ENCODE data around the gene MX1. TPM values are rescaled to one million over a fixed set of nuclear protein-coding genes. Genes with fewer than 3 reads are reported as not detected.
A peak's percentile ranks its signal among the peaks of the same experiment; 100 is the strongest.

The MX1 gene
- total and polyA plus RNA-seq, 4 experiments from 2014 or later, result 47.8 to 80.6 (median 74.5) TPM

DNA sequence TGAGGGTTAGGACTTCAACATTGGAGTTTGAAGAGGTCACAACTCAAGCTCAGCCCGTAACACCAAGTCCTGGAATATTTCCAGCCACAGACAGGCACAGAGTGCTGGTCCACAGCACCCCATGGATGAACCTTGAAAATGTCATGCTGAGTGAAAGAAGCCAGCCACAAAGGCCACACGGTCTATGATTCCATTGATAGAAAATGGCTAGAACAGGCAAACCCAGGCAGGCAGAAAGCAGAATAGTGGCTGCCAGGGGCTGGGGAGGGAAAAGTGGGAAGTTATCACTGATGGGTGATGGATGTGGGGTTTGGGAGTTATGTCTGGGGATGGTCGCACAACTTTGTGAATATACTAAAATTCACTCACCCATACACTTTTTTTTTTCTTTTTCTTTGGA lies 21.3 kb downstream of the MX1 start:
- POLR2A ChIA-PET (ENCODE audit: partially characterized antibody), result no interaction called here
- no peaks in the 10 kb centered on the region for H3K9me3 Mint-ChIP-seq

DNA sequence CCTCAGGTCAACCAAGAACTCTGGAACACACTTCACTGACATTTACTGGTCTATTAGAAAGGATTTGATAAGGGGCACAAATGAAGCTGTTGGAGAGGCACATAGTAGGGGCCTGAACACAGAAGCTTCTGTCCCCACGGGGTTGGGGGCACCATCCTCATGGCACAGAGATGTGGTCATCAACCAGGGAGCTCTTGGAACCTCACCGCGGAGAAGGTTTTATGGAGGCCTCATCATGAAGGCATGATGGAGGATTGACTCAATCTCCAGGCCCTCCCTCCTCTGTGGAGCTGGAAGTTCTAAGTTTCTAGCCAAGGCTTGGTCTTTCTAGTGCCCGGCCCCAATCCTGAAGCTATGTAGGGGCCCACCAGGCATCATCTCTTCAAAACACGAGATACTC lies 23.6 kb downstream of the MX1 start:
- Mint-ChIP-seq H3K4me3 (no peak overlapping the region), H3K36me3 (peaks cover 76 to 87% of the 10 kb centered on the region in 2 donors), H3K9me3 (no peaks in the 10 kb centered on the region), H3K27me3 (no peaks in the 10 kb centered on the region), H3K27ac (peak overlapping the region in 1 of 7 donors; percentile 12), H3K4me1 (peaks cover 0 to 2% (median 0%) of the 10 kb centered on the region in 4 donors)
- H3K4me1 ChIP-seq (ENCODE audit: insufficient read depth, low read length), result no peaks in the 10 kb centered on the region
- H3K9me3 ChIP-seq (ENCODE audit: control insufficient read depth in 1 of 2, low read length in 2 of 2), result no peaks in the 10 kb centered on the region
- H3K27me3 ChIP-seq (ENCODE audit: insufficient read depth, low read length), result no peaks in the 10 kb centered on the region
- no peak overlapping the region for H3K4me3 ChIP-seq (ENCODE audit: low read length in 2 of 2)
- POLR2A ChIA-PET (ENCODE audit: partially characterized antibody), result interaction anchor here (1.3 kb wide), 1 partner anchor 22 kb away, joined by 3 read pairs; no protein-coding TSS in a partner anchor
- CTCF ChIA-PET (ENCODE audit: partially characterized antibody), result interaction anchor here (1.4 to 2.1 kb wide), 2 partner anchors 163 to 166 kb away, joined by 3 to 5 read pairs; no protein-coding TSS in a partner anchor
- no peak overlapping the region for H3K27ac ChIP-seq (ENCODE audit: low read depth, low read length)
- peaks cover 59% of the 10 kb centered on the region for H3K36me3 ChIP-seq (ENCODE audit: insufficient read depth, low read length)
- DNase-seq, result no peak
- intact Hi-C loops (cut with micrococcal nuclease), result no loop called here

More for the DNA sequence above, 21.3 kb downstream of the MX1 start:
- peak overlapping the region in 2 of 7 donors; percentile 32 to 50 for H3K27ac Mint-ChIP-seq
- Histone ChIP-seq H3K36me3 (ENCODE audit: insufficient read depth, low read length) (peaks cover 58% of the 10 kb centered on the region), H3K4me3 (ENCODE audit: low read length in 2 of 2) (no peak overlapping the region), H3K27ac (ENCODE audit: low read depth, low read length) (no peak overlapping the region), H3K27me3 (ENCODE audit: insufficient read depth, low read length) (no peaks in the 10 kb centered on the region), H3K9me3 (ENCODE audit: control insufficient read depth in 1 of 2, low read length in 2 of 2) (no peaks in the 10 kb centered on the region), H3K4me1 (ENCODE audit: insufficient read depth, low read length) (no peaks in the 10 kb centered on the region)
- H3K27me3 Mint-ChIP-seq, result no peaks in the 10 kb centered on the region
- peaks cover 77 to 86% of the 10 kb centered on the region in 2 donors for H3K36me3 Mint-ChIP-seq
- no peak overlapping the region for H3K4me3 Mint-ChIP-seq
- CTCF ChIA-PET (ENCODE audit: partially characterized antibody), result no interaction called here
- intact Hi-C loops (cut with micrococcal nuclease), result no loop called here
- DNase-seq, result no peak
- H3K4me1 Mint-ChIP-seq, result no peaks in the 10 kb centered on the region

DNA sequence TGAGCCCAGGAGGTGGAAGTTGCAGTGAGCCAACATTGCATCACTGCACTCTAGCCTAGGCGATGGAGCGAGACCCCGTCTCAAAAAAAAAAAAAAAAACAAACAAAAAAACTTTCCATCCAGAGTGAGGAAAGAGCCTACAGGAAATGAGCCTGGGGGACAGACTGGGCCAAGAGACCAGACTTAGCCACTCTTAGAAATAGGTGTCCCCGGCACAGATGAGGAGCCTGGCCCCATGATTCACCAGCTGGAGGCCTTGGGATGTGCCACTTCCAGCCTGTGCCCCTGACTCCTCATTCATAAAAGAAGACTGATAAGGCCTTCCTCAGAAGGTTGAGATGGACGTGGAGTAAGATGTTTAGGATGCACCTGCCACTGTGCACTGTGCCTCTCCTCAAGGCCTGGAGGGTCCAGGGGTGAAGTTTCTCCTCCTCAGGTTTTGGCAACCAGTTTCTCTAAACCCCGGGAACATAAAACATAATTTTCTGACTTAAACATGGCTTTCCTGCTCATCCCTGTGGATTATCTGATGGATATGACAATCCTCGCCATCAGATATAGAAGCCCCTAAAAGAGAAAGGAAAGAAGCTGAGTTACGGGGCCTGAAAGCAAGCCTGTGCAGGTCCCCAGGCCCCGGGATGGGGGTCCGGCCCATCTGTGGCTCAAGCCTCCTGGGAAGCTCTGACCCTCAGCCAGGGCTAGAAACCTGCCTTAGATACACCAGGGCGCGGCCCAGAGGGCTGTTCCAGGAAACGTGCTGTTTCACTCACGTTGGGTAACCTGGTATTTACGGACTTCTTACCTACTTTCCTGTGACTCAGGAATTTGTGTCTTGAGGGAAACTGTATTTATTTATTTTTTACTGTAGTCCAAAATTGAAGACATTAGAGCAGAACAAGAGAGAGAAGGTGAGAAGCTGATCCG lies 26.0 kb downstream of the MX1 start:
- H3K4me1 Mint-ChIP-seq, result peaks cover 0 to 2% (median 0%) of the 10 kb centered on the region in 4 donors
- no peaks in the 10 kb centered on the region for H3K4me1 ChIP-seq (ENCODE audit: insufficient read depth, low read length)
- POLR2A ChIA-PET (ENCODE audit: partially characterized antibody), result no interaction called here

DNA sequence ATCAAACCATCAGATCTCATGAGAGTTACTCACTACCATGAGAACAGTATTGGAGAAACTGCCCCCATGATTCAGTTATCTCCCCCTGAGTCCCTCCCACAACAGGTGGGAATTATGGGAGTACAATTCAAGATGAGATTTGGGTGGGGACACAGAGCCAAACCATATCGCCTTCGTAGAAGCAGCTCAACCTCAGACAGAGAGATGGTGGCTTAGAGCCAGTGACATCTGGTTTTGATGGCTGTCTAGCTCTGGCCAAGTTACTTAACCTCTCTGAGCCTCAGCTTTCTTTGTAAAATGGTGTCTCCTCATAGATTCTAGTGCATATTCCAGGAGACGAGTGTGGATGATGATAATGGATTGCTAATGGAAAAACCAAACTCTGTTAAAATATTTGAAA lies 27.2 kb downstream of the MX1 start:
- POLR2A ChIA-PET (ENCODE audit: partially characterized antibody), result no interaction called here
- Histone ChIP-seq H3K27me3 (ENCODE audit: insufficient read depth, low read length) (no peaks in the 10 kb centered on the region), H3K27ac (ENCODE audit: low read depth, low read length) (no peak overlapping the region), H3K4me1 (ENCODE audit: insufficient read depth, low read length) (no peaks in the 10 kb centered on the region), H3K9me3 (ENCODE audit: control insufficient read depth in 1 of 2, low read length in 2 of 2) (no peaks in the 10 kb centered on the region), H3K4me3 (ENCODE audit: low read length in 2 of 2) (no peak overlapping the region), H3K36me3 (ENCODE audit: insufficient read depth, low read length) (peaks cover 51% of the 10 kb centered on the region)
- H3K27me3 Mint-ChIP-seq, result no peaks in the 10 kb centered on the region
- H3K27ac Mint-ChIP-seq, result peak overlapping the region in 4 of 7 donors; percentile 1 to 57 (median 26)
- no peak overlapping the region for H3K4me3 Mint-ChIP-seq
- H3K9me3 Mint-ChIP-seq, result no peaks in the 10 kb centered on the region
- H3K36me3 Mint-ChIP-seq, result peaks cover 57 to 84% of the 10 kb centered on the region in 2 donors
- CTCF ChIA-PET (ENCODE audit: partially characterized antibody), result interaction anchor here (1.4 kb wide), 1 partner anchor 170 kb away, joined by 6 read pairs; no protein-coding TSS in a partner anchor
- DNase-seq, result no peak
- peaks cover 0 to 2% (median 0%) of the 10 kb centered on the region in 4 donors for H3K4me1 Mint-ChIP-seq
- intact Hi-C loops (cut with micrococcal nuclease), result no loop called here

More for the DNA sequence above, 26.0 kb downstream of the MX1 start:
- H3K4me3 ChIP-seq (ENCODE audit: low read length in 2 of 2), result no peak overlapping the region
- H3K36me3 ChIP-seq (ENCODE audit: insufficient read depth, low read length), result peaks cover 53% of the 10 kb centered on the region
- Mint-ChIP-seq H3K9me3 (no peaks in the 10 kb centered on the region), H3K27ac (peak overlapping the region in 4 of 7 donors; percentile 42 to 61 (median 59)), H3K27me3 (no peaks in the 10 kb centered on the region), H3K36me3 (peaks cover 66 to 84% of the 10 kb centered on the region in 2 donors), H3K4me3 (no peak overlapping the region)
- no peaks in the 10 kb centered on the region for H3K9me3 ChIP-seq (ENCODE audit: control insufficient read depth in 1 of 2, low read length in 2 of 2)
- CTCF ChIA-PET (ENCODE audit: partially characterized antibody), result interaction anchor here (1.4 kb wide), 1 partner anchor 168 kb away, joined by 6 read pairs; no protein-coding TSS in a partner anchor
- DNase-seq, result no peak
- intact Hi-C loops (cut with micrococcal nuclease), result no loop called here
- no peaks in the 10 kb centered on the region for H3K27me3 ChIP-seq (ENCODE audit: insufficient read depth, low read length)
- H3K27ac ChIP-seq (ENCODE audit: low read depth, low read length), result no peak overlapping the region

DNA sequence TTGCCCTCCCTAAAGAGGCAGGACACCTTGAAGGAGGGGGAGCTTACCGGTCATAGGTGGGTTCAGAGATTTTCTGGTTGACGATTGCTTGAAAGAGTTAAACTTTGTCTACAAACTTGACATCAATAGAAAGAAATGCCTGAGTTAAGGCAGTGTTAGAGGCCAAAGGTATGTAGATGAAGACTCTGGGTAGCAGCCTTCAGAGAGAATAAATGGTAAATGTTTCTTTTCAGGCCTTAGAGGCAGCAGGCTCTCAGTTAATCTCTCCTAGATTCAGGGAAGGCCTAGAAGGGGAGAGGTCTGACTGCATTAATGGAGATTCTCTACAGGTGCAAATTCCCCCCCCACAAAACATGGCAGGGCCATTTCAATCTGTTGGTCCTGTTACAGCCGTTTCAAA lies 27.7 kb downstream of the MX1 start:
- H3K27me3 Mint-ChIP-seq, result no peaks in the 10 kb centered on the region
- ChIA-PET CTCF (ENCODE audit: partially characterized antibody) (interaction anchor here (7.2 kb wide), 1 partner anchor 170 kb away, joined by 168 read pairs; no protein-coding TSS in a partner anchor), POLR2A (ENCODE audit: partially characterized antibody) (no interaction called here)
- Histone ChIP-seq H3K4me3 (ENCODE audit: low read length in 2 of 2) (no peak overlapping the region), H3K36me3 (ENCODE audit: insufficient read depth, low read length) (peaks cover 56% of the 10 kb centered on the region), H3K27me3 (ENCODE audit: insufficient read depth, low read length) (no peaks in the 10 kb centered on the region), H3K27ac (ENCODE audit: low read depth, low read length) (no peak overlapping the region), H3K9me3 (ENCODE audit: control insufficient read depth in 1 of 2, low read length in 2 of 2) (no peaks in the 10 kb centered on the region), H3K4me1 (ENCODE audit: insufficient read depth, low read length) (no peaks in the 10 kb centered on the region)
- H3K4me1 Mint-ChIP-seq, result peaks cover 0 to 2% (median 0%) of the 10 kb centered on the region in 4 donors
- DNase-seq, result no peak
- H3K9me3 Mint-ChIP-seq, result no peaks in the 10 kb centered on the region
- H3K4me3 Mint-ChIP-seq, result no peak overlapping the region
- H3K27ac Mint-ChIP-seq, result peak overlapping the region in 4 of 7 donors; percentile 1 to 32 (median 22)
- intact Hi-C loops (cut with micrococcal nuclease), result no loop called here
- H3K36me3 Mint-ChIP-seq, result peaks cover 55 to 86% of the 10 kb centered on the region in 2 donors

DNA sequence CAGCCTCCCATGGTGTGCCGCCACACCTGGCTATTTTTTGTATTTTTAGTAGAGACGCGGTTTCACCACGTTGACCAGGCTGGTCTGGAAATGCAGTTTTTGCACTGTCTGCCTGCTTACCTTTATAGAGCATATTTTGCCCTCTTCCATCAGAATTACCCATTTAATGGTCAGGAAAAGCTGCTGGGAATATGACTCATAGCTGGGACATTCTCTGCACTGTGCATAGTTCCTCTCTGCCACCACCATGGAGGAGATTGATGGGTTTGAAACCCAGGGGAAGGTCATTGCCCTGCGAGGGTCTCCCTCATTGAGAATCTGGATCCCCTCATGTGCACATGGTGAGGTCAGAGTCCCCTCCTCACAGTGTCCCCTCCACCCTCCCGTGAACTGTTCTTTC lies 32.1 kb downstream of the MX1 start:
- ChIA-PET CTCF (ENCODE audit: partially characterized antibody) (interaction anchor here (1.4 to 7.2 kb wide), 2 partner anchors 32 to 175 kb away, joined by 3 to 168 read pairs; partner anchors contain the start of gene MX1), POLR2A (ENCODE audit: partially characterized antibody) (no interaction called here)
- Mint-ChIP-seq H3K4me1 (peaks cover 0 to 9% (median 6%) of the 10 kb centered on the region in 4 donors), H3K27ac (peak overlapping the region in 1 of 7 donors; percentile 15), H3K4me3 (no peak overlapping the region), H3K9me3 (peaks cover 0 to 3% (median 0%) of the 10 kb centered on the region in 8 donors), H3K27me3 (no peaks in the 10 kb centered on the region), H3K36me3 (peaks cover 28 to 69% of the 10 kb centered on the region in 2 donors)
- DNase-seq, result no peak
- H3K36me3 ChIP-seq (ENCODE audit: insufficient read depth, low read length), result peaks cover 41% of the 10 kb centered on the region
- H3K4me1 ChIP-seq (ENCODE audit: insufficient read depth, low read length), result no peaks in the 10 kb centered on the region
- H3K9me3 ChIP-seq (ENCODE audit: control insufficient read depth in 1 of 2, low read length in 2 of 2), result no peaks in the 10 kb centered on the region
- H3K27ac ChIP-seq (ENCODE audit: low read depth, low read length), result no peak overlapping the region
- intact Hi-C loops (cut with micrococcal nuclease), result no loop called here
- no peak overlapping the region for H3K4me3 ChIP-seq (ENCODE audit: low read length in 2 of 2)
- no peaks in the 10 kb centered on the region for H3K27me3 ChIP-seq (ENCODE audit: insufficient read depth, low read length)

DNA sequence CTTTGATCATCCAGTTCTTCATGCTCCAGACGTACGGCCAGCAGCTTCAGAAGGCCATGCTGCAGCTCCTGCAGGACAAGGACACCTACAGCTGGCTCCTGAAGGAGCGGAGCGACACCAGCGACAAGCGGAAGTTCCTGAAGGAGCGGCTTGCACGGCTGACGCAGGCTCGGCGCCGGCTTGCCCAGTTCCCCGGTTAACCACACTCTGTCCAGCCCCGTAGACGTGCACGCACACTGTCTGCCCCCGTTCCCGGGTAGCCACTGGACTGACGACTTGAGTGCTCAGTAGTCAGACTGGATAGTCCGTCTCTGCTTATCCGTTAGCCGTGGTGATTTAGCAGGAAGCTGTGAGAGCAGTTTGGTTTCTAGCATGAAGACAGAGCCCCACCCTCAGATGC lies 32.5 kb downstream of the MX1 start:
- Mint-ChIP-seq H3K36me3 (peaks cover 24 to 67% of the 10 kb centered on the region in 2 donors), H3K4me3 (no peak overlapping the region), H3K27me3 (no peaks in the 10 kb centered on the region), H3K4me1 (peaks cover 0 to 9% (median 6%) of the 10 kb centered on the region in 4 donors), H3K27ac (peak overlapping the region in 1 of 7 donors; percentile 15), H3K9me3 (peaks cover 0 to 3% (median 0%) of the 10 kb centered on the region in 8 donors)
- intact Hi-C loops (cut with micrococcal nuclease), result no loop called here
- Histone ChIP-seq H3K36me3 (ENCODE audit: insufficient read depth, low read length) (peaks cover 36% of the 10 kb centered on the region), H3K4me1 (ENCODE audit: insufficient read depth, low read length) (no peaks in the 10 kb centered on the region), H3K9me3 (ENCODE audit: control insufficient read depth in 1 of 2, low read length in 2 of 2) (no peaks in the 10 kb centered on the region), H3K27me3 (ENCODE audit: insufficient read depth, low read length) (no peaks in the 10 kb centered on the region), H3K4me3 (ENCODE audit: low read length in 2 of 2) (no peak overlapping the region), H3K27ac (ENCODE audit: low read depth, low read length) (no peak overlapping the region)
- DNase-seq, result no peak
- POLR2A ChIA-PET (ENCODE audit: partially characterized antibody), result interaction anchor here (2.2 kb wide), 1 partner anchor 175 kb away, joined by 10 read pairs; no protein-coding TSS in a partner anchor
- CTCF ChIA-PET (ENCODE audit: partially characterized antibody), result interaction anchor here (1.2 to 7.2 kb wide), 3 partner anchors 33 to 183 kb away, joined by 3 to 168 read pairs (median 3); partner anchors contain the start of gene MX1
